ENCODE results near the gene RFTN2.
"Not testable (repeated sequence)": the region's sequence is repeated elsewhere in the genome, so short reads cannot be mapped to it uniquely, and the experiment has no call there.

RFTN2 gene

GRCh38 chr2:197555467-197555866 lies 119.9 kb downstream of the RFTN2 start:
- DNase-seq (ENCODE audit: insufficient read length, low spot score): no peak
- no peak for FAIRE-seq

- not testable (repeated sequence) for FAIRE-seq; DNase-seq (ENCODE audit: insufficient read length, low spot score)
Observed at GRCh38 chr2:197551260-197551659, 124.1 kb downstream of the RFTN2 start.

DNA sequence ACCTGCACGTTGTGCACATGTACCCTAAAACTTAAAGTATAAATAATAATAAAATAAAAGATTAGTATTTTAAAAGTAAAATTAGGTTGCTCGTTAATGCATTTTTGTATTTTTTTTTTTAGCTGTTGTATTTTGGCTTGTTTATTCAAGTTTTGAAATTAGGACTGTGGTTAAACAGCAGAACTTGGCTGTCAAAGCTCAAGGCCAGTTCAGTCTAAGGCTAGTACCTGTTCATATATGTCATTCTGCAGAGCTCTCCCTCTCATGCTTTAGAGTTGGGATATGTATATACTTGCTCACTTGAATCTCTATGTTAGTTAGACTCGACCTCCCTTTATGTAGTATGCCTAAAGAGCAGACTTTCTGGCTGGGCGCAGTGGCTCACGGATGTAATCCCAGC lies 126.8 kb downstream of the RFTN2 start:
- no peak for DNase-seq (ENCODE audit: insufficient read length, low spot score)
- FAIRE-seq: no peak

GRCh38 chr2:197547163-197547900 lies 128.1 kb downstream of the RFTN2 start:
- DNase-seq (ENCODE audit: insufficient read length, low spot score) (no peak), FAIRE-seq (no peak)

GRCh38 chr2:197543206-197543605 lies 132.2 kb downstream of the RFTN2 start:
- FAIRE-seq: peak; percentile 55
- DNase-seq (ENCODE audit: insufficient read length, low spot score): no peak

GRCh38 chr2:197539734-197540133 lies 135.7 kb downstream of the RFTN2 start:
- no peak for FAIRE-seq

DNA sequence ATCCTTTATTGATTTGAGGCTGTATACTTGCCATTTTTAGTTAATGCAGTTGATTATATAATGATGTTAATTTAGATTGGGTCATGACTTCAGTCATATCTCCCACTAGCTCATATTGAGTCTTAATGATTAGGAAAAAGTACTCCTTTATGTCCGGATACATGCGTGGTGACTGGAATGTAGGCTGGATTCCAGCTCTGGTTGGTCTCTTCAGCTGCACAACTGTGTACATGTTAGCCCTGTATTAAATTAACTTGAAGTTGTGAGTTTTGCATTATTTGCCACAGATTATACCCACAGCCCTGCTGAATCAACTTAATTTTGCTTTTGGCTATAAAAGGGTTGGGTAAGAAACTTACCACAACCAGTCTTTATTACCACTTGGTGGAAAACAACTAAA lies 137.0 kb downstream of the RFTN2 start:
- no peak for FAIRE-seq
- no peak for DNase-seq (ENCODE audit: insufficient read length, low spot score)

More at GRCh38 chr2:197539734-197540133, 135.7 kb downstream of the RFTN2 start:
- no peak for DNase-seq (ENCODE audit: insufficient read length, low spot score)

Data from GM19239 (cell line).